Activated CD4-positive, alpha-beta T cell treated with anti-CD3 and anti-CD28 coated beads, Interleukin-2, amount 50 U/mL, for 24 hours (primary cell): ENCODE measurements around the gene GCNT1.
"Not testable (repeated sequence)": the region's sequence is repeated elsewhere in the genome, so short reads cannot be mapped to it uniquely, and the experiment has no call there.

Experiments
- DNase-seq, 2 donors: peaks; one replicate each; pipeline ENCODE4 v3.0.0-alpha.2; 2020; ENCODE audit warnings: low read depth in 1 of 2, low spot score in 1 of 2

The GCNT1 gene

GRCh38 chr9:76530458-76531110, 71.6 kb downstream of the GCNT1 start:
- no peak for DNase-seq

DNA sequence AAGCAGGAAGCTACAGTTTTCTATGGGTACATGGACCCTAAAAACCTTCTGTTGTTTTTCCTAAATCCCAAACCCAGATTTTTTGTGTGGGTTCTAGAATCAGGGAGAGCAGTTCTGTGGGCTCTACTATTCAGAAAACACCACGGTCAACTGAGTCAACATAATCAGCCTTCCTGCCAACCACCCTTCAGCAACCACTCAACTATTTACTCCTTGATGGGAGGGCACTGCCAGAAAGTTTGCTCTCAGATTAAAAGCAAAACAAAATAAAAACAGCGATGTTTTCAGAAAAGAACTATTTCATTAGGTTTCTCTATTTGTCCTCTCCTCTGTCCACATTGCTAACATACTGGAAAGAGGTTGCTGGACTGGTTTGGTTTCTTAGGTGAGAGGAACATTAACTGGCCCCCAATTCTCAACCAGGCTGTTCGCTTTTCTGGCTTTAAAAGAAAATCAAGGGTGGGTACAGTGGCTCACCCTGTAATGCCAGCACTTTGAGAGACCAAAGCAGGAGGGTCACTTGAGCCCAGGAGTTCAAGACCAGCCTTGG, 72.3 kb downstream of the GCNT1 start:
- no peak for DNase-seq

DNA sequence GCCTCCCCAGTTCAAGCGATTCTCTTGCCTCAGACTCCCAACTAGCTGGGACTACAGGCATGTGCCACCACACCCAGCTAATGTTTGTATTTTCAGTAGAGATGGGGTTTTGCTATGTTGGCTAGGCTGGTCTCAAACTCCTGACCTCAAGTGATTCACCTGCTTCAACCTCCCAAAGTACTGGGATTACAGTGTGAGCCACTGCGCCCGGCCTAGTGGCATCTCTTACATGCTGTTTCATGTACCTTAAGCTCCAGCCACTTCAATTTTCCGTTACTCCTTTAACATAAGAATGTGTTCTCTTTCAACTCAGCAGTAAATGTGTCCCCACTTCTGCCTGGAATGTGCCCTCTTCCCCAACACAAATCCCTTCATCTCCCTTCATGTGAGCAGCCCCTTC, 73.9 kb downstream of the GCNT1 start:
- DNase-seq: not testable (repeated sequence)

DNA sequence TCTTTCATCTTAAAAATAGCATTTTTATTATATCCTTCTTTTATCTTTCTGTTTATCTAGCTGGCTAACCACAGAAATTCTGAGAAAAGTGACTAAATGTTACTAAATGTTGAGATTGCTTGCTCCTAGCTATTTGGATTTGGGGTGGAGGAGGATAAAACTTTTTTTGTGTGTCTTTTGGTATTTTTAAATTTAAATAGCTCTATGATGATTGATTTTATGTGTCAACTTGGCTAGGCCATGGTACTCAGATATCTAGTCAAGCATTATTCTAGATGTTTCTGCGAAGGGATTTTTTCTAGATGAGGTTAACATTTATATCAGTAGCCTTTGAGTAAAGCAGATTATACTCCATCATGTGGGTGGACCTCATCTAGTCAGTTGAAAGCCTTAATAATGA, 75.0 kb downstream of the GCNT1 start:
- DNase-seq: no peak

DNA sequence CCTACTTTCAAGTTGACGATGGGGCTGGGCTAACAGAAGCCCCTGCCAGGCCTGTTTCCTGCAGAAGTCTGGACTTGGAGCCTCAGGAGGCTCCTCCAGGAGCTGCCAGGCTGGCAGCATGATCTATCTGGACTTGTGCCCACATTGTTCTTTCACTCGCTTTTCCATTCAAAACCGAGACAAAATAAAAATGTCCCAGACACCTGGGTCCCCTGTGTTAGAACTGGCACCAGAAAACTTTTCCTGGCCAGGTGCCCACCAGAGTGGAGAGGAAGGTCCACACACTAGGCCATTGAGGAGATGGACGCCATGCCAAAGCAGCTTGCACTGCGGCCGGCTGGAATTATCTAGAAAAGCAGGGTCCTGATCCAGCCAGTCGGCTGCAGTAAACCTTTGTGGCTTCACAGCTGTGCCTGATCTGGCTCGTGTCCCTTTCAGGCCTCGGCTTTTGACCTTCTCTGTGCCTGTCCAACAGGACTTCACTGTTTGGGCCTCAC, 78.2 kb downstream of the GCNT1 start:
- DNase-seq: no peak

- DNase-seq: no peak
Observed at GRCh38 chr9:76539180-76539579, 80.2 kb downstream of the GCNT1 start.

DNA sequence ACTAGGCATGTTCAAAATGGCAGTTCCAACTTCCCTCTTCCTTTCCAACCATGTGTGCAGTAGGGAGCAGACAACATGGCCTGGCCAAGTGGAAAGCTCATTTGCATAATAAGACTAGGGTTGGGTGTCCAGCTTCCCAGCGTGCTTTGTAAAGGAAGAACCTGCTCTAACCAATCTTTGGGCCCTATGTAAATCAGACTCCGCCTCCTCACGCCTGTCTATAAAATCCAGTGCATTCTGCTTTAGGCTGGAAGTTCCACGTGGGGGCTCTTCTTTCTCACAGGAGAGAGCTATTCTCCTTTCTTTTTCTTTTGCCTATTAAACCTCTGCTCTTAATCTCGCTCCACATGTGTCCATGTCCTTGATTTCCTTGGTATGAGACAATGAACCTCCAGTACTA, 83.4 kb downstream of the GCNT1 start:
- no peak for DNase-seq

DNA sequence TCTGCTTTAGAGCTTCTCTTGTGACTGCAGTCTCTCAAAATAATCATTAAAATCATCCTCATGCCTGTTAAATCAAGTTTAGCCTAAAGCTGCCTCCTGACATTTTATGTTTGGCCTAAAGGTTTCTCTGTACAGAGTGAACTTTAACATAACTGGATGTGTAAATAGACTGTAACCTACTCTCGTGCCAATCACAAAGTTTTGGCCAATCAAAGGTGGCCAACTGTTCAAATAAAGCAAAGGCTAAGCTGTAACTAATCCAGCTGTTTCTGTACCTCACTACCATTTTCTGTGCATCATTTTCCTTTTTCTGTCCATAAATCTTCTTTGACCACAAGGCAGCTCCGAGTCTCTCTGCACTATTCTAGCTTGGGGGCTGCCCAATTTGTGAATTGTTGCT, 86.2 kb downstream of the GCNT1 start:
- no peak for DNase-seq

DNA sequence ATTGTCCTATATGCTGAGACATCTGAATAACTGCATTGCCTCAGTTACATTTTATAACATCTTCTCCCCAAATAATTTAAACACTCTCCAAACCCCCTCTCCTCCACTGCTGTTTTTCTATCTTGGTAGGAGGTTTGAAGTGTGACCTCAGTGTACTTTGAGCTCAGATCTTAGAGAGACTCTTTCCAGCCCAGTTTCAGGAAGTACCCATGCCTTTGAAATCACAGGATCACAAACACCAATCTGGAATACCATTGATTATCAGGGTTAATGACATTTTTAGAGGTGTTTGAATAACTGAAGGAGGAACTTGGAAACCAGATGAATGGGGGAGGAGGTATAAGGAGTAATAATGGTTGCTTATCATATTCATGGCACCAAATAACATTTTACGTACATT, 93.2 kb downstream of the GCNT1 start:
- no peak for DNase-seq

DNA sequence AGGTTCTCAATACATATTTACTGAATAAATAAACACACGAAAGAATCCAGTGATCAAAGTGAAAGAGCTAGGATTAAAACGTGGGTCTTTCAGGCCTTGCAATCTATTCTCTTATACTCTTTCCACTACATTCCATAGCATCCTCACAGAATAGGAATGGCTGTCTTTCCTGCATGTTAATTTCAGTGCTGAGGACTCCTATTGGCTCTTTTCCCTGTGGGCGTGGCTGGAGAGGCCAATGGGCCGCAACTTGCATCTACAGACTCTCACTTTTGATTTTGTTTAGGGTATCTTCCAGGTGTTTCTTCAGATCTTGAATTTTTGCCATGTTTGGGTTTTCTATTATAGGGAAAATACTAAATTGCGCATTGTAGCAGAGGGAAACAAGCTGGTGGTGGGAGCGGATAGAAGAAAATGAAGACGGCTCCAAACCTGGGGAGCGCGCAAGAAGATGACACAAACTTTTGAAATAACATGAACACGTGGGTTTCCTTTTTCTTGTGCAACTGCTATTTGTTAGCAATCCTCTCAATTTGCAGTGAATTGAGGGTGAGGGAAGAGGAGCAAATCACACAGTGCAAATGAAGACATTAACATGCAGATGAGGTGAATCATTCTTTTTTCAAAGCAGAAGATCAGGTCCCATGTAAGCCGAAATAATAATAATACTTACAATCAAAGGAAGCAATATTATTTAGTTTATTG, 93.9 kb downstream of the GCNT1 start:
- DNase-seq: no peak

DNA sequence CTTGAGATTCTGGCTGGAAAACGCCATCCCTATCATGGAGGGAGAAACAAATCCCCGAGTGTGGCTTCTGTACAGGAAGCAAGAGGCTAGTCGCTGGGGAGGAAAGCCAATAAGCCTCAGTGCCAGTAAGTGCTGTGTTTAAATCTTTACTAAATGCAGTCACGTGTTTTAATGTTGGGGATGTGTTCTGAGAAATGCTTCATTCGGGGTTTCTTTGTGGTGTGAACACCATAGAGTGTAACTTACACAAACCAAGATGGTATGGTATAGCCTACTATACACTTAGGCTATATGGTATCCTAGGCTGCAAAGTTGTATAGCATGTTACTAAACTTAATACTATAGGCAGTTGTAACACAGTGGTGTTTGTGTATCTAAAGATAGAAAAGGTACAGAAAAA, 94.7 kb downstream of the GCNT1 start:
- no peak for DNase-seq
